HG02938 (cell line): ENCODE data around the gene PBX3.

Experiments used
- ATAC-seq: cut with Tn5 transposase; IDR thresholded peaks from one replicate; pipeline ENCODE4 v1.9.1; 2021; ENCODE audit warnings: mild to moderate bottlenecking, moderate library complexity; ENCODE audit not compliant: unreplicated experiment

Gene PBX3

DNA sequence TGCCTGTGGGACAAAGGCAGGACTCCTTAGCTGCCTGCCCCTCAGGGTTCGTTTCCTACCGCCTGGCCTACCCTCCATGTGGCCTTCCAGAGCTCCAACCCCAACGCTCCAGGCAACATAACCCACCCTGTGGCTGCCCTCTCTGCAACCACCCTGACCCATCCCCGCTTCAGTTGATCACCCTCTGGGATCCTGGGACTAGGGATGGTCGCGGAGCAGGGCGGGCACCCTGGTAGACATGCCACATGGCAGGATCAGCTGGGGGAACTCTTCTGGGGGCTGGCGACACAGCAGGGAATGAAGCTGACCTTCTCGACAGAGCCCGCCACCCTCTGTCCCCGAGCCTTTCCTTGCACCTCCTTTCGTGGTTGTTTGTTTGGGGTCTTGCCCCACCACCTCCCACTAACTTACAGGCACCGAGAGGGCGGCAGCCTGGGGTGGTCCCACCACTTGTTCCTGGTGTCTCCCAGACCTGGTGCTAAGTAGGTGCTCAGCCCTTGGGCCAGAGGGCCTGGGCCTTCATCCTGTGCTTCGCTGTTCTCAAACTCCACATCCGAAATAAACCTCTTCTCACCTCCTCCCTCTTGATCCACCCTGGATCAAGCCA, 243.1 kb downstream of the PBX3 start:
- no peak for ATAC-seq

DNA sequence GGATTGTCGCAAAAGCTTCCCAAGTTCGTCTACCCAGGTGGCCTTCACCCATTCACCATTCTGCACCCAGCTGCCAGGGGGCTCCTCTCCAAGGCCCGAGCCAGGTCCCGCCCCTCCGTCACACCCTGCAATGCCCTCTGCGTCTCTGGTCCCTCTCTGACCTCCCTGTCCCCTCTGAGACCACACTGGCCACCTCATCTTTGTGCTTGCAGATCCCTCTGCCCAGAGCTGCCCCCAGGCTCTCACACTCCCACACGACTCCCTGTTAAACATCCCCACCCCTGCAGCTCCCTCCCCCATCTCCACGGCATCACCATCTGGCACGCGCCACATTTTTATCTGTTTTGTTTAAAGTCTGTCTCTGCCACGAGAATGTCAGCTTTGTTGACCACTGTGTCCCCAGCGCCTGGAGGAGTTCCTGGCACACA, 243.6 kb downstream of the PBX3 start:
- no peak for ATAC-seq

DNA sequence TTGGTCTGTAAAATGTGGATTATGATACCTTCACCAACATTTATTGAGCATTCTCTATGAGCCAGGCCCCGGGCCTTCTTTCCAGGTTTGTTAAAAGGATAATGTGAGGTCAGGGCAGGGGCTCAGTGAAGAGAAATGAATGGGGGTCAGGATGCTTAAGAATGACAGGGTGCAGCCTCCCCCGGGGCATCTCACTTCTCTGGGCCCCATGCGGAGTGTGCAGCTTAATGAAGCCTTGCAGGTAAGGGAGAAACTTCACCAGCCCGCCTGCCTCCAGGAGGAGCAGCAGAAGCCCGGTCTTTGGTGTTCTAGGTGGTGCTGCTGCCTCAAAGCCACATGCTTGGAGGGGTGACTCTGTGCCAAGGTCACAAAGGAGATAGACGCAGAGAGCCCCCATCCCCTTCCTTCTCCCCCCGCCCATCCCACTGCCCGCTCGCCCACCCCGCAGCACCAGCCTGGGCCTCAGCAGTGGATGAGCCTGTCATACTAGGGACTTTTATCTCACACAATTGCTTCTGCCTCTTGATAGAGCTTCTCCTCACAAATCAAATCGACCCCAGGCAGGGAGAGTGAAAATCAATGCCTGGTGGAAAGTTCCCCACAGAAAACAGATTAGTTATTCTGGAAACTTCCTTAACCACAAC, 244.8 kb downstream of the PBX3 start:
- ATAC-seq: no peak

DNA sequence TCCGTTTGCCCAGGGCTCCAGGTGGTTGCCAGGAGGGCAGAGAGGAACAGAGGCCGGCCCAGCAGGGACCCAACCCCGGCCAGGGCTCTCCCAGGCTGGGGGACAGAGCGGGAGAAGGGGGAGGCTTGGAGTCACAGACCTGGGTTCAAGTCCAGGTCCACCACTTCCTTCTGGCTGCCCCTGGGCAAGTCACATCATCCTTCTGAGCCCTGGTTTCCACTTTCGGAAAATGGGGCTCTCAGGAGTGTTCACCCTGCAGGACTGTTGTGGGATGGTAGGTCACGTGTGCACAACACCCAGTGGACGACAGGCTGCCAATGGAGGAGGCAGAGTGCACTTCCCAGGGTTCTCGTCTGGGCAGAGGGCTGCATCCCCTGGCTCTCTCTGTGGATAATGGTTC, 245.4 kb downstream of the PBX3 start:
- ATAC-seq: no peak

DNA sequence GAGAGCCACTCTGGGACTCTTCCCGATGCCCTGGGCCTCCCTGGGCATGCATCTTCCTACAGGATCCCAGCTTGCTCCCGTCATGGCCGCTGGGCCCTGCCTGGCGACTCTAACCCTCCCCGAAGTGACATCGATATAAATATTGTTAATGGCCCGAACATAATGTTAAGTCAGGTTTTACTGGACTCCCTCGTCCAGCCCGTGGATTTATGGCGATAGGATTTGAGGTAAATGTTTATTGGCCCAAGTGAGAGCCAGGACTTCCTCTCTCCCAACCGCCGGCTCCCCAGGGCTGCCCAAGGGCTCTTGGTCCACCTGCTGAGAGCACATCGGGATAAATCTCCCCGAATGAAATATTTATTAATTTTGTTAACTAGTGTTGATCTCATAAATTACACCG, 246.3 kb downstream of the PBX3 start:
- ATAC-seq: no peak

DNA sequence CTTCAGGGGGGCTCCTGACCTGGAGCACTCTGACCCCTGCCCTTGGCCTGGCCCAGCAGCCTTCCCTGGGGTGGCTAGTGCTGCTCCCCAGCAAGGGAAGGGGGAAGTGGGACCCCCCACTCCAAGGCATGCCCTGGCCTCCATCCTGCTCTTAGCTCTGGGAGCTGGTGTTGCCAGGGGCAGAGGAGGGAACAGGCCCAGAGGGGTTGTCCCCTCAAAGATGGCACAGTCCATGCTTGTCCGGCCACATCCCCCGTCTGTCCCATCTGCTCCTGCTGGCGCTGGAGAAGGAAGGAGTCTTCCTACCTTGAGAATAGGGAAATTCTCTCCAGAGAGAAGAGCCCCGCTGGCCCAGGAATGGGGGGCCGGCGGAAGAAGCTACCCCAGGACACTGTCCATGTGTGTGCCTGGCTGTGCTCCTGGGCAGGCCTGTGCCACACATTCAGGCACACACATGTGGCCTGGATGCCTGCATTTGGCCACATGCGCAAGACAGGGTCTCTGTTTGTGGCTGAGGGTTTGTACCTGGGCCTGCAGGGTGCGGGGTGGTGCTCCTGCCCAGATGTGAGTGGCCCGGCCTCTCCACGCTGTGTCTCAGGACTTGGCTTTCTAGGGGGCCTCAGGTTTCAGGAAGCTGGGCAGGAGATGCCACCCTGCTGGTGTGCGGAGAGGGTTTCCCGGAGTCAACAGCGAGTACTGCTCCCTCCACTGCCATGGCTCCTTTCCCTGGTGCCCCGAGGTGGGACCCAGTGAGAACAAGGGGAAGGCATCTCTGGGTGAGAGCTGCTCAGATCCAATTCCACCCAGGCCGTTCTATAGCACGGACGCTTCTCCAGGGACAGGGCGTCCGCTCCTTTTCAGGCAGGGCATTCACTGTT, 247.1 kb downstream of the PBX3 start:
- no peak for ATAC-seq

DNA sequence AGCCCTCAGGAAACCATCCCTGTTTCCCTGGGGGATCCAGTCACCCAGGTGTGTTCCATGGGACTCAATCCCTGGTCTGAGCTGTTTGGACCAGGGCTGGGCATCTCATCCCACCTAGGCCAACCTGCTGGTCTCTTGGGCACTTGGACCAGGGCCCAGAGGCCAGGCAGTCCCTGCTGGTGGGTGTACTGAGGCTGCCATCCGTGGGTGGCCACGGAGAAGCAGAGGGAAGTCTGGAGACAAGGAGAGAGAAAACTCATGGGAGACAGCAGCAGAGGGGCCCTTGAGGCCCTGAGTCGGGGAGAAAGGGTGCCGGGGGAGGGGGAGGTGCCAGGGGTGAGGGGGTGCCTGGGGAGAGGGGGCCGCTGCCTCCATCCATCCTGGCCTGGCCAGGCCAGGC, 247.8 kb downstream of the PBX3 start:
- ATAC-seq: no peak

DNA sequence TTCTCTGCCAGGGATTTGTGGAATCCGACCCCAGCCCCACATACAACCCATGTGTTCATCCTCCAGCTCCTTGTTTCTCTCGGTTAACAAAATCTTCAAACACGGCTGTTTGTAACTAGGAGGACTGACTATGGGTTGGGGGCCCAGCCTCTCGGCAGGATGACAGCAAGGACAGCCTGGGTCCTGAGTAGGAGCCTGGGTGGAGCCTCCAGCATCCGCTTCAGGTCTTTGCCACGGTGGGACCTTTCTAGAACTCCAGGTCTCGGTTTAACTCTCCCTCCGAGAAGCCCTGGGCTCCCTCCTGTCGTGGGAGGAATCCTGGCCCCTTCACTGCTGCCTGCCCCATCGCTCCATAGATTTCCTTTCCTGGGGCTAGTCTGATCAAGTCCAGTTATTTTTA, 248.5 kb downstream of the PBX3 start:
- ATAC-seq: no peak

DNA sequence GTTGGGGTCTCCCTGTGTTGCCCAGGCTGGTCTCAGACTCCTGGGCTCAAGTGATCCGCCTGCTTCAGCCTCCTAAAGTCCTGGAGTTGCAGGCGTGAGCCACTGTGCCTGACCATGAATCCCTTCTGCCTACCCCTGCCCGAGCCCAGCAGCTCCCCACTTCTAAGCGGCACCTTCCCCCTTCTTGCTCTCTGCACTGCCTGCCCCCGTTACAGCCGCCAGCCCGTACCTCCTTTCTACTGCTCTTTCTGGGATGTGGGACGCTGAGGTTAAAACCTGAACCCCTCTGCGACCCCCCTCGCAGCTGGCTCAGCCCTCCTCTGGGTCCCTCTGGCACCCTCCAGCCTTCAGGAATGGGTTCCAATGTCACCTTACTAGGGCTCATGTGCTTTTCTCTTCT, 249.6 kb downstream of the PBX3 start:
- ATAC-seq: no peak

DNA sequence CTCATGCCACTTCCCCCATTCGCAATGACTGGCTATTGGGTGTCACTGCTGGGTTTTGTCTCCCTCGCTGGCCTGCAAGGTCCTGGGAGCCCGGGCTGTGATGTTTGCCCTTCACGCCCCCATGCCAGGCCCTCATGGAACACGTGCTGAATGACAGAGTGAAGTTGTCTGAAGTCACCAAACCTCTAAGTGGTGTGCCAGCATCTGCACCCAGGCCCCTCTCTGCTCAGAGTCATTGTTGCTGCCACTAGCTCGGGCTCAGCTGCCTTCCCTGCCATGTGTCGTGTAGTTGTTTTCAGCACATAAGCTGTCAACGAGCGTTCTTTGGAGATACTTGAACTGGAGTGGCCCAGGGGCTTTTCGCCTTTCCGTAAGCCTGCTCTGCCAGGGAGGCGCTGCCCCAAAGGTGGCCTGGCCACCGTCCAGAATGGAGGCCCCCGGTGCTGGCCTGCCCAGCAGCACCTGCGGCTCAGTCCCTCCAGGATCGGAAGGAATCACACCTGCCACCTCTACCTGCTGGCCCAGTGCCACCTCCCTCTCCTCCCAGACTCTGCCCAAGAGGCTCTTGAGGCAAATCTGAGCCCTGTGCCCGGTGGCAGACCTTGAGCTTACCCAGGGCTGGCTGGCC, 250.1 kb downstream of the PBX3 start:
- no peak for ATAC-seq

DNA sequence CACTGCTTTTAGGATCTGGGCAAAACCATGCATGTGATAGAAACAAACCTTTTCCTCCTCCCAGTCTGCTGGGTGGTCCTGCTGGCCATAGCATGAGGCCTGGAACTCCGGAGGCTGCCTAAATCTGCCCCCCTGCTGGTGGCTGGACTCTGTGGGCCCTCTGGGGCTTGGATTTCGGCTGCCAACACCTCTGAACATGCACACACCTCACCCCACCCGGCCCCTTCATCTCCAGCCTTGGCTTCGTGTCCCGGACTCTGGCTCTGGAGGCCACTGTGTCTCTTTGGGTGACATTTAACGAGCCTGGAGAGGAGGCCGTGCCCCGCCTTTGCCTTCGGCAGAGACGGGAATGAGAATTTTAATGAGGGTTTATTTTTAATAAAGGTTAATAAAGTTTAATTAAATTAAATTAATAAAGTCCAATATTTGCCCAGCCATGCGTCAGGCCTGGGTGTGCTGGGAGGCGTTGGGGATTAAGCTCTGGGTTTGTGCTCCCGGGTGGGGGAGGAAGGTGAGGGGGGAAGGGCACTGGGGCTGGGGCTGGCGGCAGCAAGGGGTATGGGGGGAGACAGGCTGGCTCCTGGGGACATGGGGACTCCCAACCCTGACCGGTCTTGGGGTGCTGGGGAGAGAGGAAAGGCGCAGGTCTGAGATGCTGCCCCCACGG, 251.8 kb downstream of the PBX3 start:
- ATAC-seq: no peak

DNA sequence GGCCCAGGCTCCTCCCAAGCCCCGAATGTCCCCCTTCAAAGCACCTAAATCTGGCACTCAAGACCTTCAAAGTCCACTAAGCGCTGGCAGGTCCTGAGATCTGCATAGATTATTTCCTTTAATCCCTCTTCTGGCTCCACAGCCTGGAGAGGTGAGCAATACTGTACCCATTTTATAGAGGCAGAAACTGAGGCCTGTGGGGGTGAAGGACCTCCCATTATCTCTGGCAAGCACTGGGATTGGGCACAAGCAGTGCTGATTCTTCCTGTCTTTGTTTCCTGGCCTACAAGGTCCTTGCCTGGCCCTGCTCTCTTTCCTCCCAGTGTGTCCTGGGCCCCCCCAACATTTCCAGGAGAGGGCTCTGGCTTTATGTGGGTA, 252.3 kb downstream of the PBX3 start:
- no peak for ATAC-seq

DNA sequence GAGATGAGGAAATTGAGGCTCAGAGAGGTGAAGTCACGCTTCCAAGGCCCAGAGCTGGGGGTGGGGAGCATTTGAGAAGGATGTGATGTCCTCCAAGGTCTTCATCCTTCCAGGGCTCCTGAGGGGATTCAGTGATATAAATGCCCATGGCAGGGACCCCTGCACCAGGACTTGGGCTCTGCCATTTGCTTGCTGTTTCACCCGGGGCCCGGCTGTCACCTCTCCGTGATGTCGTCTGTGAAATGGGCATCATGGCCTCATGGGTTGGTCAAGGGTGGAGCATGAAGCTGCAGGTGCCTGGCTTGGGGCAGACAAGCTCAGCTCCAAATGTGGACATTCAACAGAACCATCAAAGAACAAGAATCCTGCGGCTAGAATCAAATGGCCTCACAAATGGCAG, 253.1 kb downstream of the PBX3 start:
- ATAC-seq: no peak

DNA sequence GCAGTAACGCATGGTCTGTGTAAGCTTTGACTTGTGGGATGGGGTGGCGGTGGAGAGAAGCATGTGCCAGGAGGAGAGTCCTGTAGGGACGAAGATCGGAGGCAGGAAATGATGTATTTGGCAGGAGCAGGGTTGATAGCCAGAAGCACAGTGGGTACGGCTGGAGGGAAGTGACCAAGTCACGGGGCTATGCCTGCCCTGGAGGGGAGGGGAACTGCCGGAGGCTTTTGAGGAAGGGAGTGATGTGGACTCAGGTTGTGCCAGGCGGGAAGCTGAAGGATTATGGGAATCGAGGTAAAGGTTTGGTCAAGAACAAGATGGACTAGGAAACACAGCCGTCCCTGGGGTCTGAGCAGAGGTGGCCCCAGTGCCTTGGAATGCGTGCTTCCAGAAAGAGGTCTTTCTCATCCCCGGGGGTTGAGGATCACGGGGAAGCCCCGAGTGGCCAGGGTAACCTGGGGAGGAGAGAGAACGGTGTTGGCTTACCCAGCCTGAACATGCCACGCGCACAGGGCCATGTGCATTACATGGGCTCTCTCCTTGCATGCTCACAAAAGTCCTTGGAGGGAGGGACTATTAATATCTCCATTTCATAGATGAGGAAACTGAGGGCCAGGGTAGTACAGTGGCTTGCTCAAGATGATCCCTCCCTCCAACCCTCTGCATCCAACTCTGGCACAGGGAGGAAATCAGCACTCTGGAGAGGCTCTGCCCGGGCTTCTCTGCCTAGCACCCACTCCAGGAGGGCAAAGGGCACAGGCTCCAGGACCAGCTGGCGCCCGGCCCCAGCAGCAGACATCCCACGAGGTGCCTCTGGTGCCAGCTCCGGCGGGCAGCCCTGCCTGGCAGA, 253.8 kb downstream of the PBX3 start:
- no peak for ATAC-seq

DNA sequence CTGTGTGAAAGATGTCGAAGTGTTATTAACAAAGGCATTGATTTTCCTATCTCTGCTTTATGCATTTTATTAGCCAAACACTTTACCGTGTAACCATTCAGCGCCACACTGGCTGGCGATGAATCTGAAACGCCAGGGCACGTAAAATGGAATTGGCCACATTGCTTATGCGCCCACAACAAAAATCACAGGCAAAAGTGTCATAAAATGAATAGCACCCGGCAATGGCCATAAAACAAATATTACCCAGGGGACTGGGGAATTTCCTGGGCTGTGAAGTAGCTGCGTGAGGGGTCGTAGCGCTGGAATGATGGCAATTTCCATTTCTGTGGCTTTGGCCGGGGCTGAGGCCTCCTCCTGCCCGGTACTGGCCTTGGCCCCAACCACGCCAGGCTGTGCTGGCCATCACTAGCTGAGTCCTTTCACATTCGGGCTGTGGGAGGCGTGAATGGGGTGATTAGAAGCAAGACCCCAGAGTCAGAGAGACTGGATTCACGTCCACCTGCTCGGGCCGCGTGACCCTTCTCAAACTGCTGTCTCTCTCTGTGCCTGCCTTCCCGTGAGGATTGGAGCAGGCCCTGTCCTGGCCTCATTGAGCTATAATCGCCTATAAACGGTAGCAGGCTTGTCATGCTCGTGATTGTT, 254.5 kb downstream of the PBX3 start:
- ATAC-seq: no peak

DNA sequence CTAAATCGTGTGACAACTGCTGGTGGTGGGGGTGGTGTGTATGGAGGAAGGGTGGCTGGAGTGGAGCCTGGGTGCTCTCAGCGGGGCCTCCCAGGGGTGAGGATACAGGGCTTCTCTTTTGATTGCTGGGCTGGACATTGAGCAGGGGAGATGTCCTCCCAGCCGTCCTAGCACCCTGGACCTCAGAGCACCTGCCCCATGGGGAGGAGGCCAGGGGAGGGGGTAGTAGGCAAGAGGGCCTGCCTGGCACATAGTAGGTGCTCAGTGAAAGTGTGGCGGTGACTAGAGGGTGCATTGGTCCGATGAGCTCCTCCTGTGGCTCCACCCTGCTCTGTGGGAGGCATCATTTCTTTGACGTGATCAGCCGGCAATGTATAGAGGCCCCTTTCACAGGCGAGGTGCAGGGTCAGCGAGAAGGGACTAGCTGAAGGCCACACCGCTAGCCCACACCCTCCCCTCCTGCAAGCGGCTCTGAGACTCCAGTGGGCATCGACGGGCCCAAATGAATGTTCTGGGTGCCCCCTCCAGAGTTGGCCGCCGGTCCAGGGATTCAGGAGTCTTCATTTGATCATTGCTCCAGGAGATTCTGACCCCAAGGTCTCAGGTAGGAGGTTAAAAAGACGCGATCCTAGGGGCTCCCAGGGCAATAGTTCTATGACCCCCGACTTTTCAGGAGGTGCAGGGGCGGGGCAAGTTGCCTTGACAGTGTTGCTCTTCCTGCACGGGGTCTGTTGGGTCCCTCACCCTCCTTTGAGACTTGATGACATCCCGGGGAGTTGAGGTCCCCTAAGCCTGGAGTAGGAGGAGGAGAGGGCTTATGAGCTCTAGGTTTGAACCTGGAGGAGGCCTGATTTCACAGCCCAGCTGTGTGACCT, 255.5 kb downstream of the PBX3 start:
- ATAC-seq: no peak

DNA sequence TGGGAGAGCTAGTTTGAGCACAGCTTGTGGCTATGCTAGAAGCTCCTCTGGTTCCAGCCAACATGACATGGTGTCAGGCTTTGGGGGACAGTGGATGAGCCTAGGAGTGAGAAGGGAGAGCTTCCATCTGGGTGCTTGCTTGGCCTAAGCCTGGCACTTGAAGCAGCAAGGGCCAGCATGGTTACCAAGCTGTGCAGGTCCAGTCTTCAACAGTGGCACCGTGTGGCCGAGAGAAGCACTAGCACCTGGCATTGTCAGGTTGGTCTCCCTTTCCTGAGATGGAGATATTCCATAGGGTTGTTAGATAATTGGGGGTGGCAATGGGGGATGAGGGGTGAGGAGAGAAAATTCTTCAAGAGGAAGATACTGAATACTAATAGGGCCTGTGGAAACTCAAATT, 261.9 kb downstream of the PBX3 start:
- ATAC-seq: no peak

DNA sequence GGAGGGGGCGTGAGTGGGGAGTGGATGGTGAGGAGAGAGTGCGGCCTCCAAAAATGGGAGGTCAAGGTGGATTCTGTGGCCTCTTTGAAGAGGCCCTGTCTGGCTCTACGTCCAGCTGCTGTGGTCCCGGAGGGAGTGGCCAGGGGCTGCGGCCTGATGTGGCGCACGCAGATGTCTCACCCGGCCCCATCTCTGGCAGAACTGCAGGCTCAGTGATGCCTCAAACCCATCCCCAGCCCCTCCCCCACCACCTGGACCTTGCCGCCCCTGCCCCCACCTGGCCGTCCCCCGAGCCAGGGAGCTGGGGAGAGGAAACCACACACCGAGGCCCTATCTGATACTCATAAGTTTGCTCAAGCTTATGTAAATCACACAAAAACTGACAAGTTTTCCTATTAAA, 267.6 kb downstream of the PBX3 start:
- ATAC-seq: no peak

DNA sequence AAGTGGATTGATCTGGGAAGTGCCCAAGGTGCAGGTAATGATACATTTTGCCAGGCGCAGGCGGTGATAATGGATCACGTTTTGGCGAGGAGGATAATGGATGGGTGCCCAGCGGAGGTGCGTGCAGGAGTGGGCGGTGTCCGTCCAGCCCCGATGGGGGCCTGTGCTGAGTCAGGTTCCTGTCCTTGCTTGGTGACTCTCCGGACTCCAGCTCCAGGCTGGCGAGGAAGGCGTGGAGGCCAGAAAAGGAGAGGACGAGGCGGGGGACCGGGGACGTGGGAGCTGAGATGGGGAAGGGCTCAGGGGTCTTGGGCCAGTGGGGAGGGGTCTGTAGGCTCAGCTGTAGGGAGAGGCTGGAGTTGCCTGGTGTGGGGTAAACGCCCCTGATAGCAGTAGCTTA, 268.3 kb downstream of the PBX3 start:
- no peak for ATAC-seq
